IMR-90 (cell line): Measurements from ENCODE around the gene ECE2. TPM values are rescaled to one million over a fixed set of nuclear protein-coding genes. Genes with fewer than 3 reads are reported as not detected.

ENCODE experiments used
- ATAC-seq: fragments of 200-7000 bp; cut with Tn5 transposase; 2 replicates; pipeline ENCODE4 v1.9.1; 2020; ENCODE audit warnings: low read depth, mild to moderate bottlenecking, moderate library complexity
- BruUV-seq: library from RNA; stranded (reverse); fragments of 400-500 nt; replicated peaks from 2 replicates; lab custom pipeline; 2021; lab: Mats Ljungman, UMichigan
- CTCF ChIA-PET: fragments of 300-600 bp; formaldehyde crosslinking; extraction: SDS; loops from one replicate; lab custom pipeline; 2021; ENCODE audit warnings: antibody characterized with exemption; lab: Yijun Ruan, JAX
- POLR2A ChIA-PET: fragments of 300-600 bp; sonication (Branson Sonifier 250); formaldehyde crosslinking; loops from one replicate; lab custom pipeline; 2022; ENCODE audit warnings: antibody characterized with exemption; ENCODE audit not compliant: unreplicated experiment; lab: Charles Lee
- DNase-seq: peaks from one replicate; pipeline ENCODE4 v3.0.0; 2013
- H2AFZ ChIP-seq: replicated peaks from 2 replicates; pipeline ENCODE3; 2013; ENCODE audit warnings: low read length, mild to moderate bottlenecking; ENCODE audit not compliant: poor library complexity
- H2AK5ac ChIP-seq: 2 replicates; pipeline ENCODE4 v1.6.1; 2013; ENCODE audit warnings: low read depth, low read length, inconsistent platforms
- H2AK9ac ChIP-seq: replicated peaks from 2 replicates; pipeline ENCODE3; 2013; ENCODE audit warnings: mild to moderate bottlenecking, low read depth, low read length, moderate library complexity; ENCODE audit not compliant: poor library complexity
- H2BK120ac ChIP-seq: 2 replicates; pipeline ENCODE4 v1.6.1; 2013; ENCODE audit warnings: low read depth, low read length, inconsistent platforms
- H2BK15ac ChIP-seq: 3 replicates; pipeline ENCODE4 v1.6.1; 2013; ENCODE audit warnings: low read depth, low read length, inconsistent platforms
- H2BK20ac ChIP-seq: 2 replicates; pipeline ENCODE4 v1.6.1; 2013; ENCODE audit warnings: low read depth, mild to moderate bottlenecking, inconsistent platforms, low read length, moderate library complexity
- H2BK5ac ChIP-seq: 2 replicates; pipeline ENCODE4 v1.6.1; 2013; ENCODE audit warnings: mild to moderate bottlenecking, low read depth, low read length, inconsistent platforms; ENCODE audit not compliant: poor library complexity, severe bottlenecking
- H3K14ac ChIP-seq: replicated peaks from 2 replicates; pipeline ENCODE4 v1.6.1; 2013; ENCODE audit warnings: low read depth, low read length, inconsistent platforms
- H3K18ac ChIP-seq: 2 replicates; pipeline ENCODE4 v1.6.1; 2013; ENCODE audit warnings: low read depth, low read length, control low read depth
- H3K23ac ChIP-seq: 2 replicates; pipeline ENCODE4 v1.6.1; 2013; ENCODE audit warnings: low read depth, low read length, inconsistent platforms
- H3K27ac ChIP-seq: 2 replicates; pipeline ENCODE4 v1.5.1; 2013; ENCODE audit warnings: mild to moderate bottlenecking, control low read depth, low read length; ENCODE audit not compliant: insufficient read depth
- H3K27me3 ChIP-seq: 2 replicates; pipeline ENCODE4 v1.6.1; 2013; ENCODE audit warnings: low read length; ENCODE audit not compliant: control insufficient read depth, insufficient read depth
- H3K36me3 ChIP-seq: 2 replicates; pipeline ENCODE4 v1.6.1; 2013; ENCODE audit warnings: low read length, mixed read lengths; ENCODE audit not compliant: control insufficient read depth, insufficient read depth
- H3K4ac ChIP-seq: 2 replicates; pipeline ENCODE4 v1.6.1; 2013; ENCODE audit warnings: low read depth, low read length, inconsistent platforms
- H3K4me1 ChIP-seq: 2 replicates; pipeline ENCODE4 v1.6.1; 2013; ENCODE audit warnings: low read length, mixed read lengths; ENCODE audit not compliant: control insufficient read depth, insufficient read depth
- H3K4me2 ChIP-seq: 2 replicates; pipeline ENCODE4 v1.6.1; 2013; ENCODE audit warnings: low read depth, mild to moderate bottlenecking, control low read depth, low read length, moderate library complexity
- H3K4me3 ChIP-seq: 2 replicates; pipeline ENCODE4 v1.5.1; 2013; ENCODE audit warnings: low read depth, mild to moderate bottlenecking, control low read depth, low read length, moderate library complexity; ENCODE audit not compliant: insufficient read depth
- H3K56ac ChIP-seq: 2 replicates; pipeline ENCODE4 v1.6.1; 2013; ENCODE audit warnings: low read length, inconsistent platforms; ENCODE audit not compliant: insufficient read depth; ENCODE audit errors: extremely low read depth
- H3K79me1 ChIP-seq, 2 experiments: 2 replicates each; pipeline ENCODE4 v1.6.1; 2013; ENCODE audit warnings: low read length in 2 of 2, inconsistent platforms in 1 of 2, low read depth in 1 of 2
- H3K9ac ChIP-seq: 2 replicates; pipeline ENCODE4 v1.6.1; 2013; ENCODE audit warnings: low read depth, low read length, control low read depth
- H3K9me1 ChIP-seq: 2 replicates; pipeline ENCODE4 v1.6.1; 2013; ENCODE audit warnings: low read length, inconsistent platforms; ENCODE audit not compliant: insufficient read depth
- H3K9me3 ChIP-seq: 2 replicates; pipeline ENCODE4 v1.6.1; 2013; ENCODE audit warnings: low read length; ENCODE audit not compliant: control insufficient read depth, insufficient read depth
- H4K20me1 ChIP-seq: 2 replicates; pipeline ENCODE4 v1.6.1; 2013; ENCODE audit warnings: low read length, inconsistent platforms; ENCODE audit not compliant: insufficient read depth
- H4K5ac ChIP-seq: 2 replicates; pipeline ENCODE4 v1.6.1; 2013; ENCODE audit warnings: mild to moderate bottlenecking, low read depth, low read length, control low read depth
- H4K8ac ChIP-seq, 2 experiments: 2 replicates each; pipeline ENCODE4 v1.6.1; 2013; ENCODE audit warnings: low read depth in 2 of 2, low read length in 2 of 2, control low read depth in 1 of 2, inconsistent platforms in 1 of 2
- H4K91ac ChIP-seq: 2 replicates; pipeline ENCODE4 v1.6.1; 2013; ENCODE audit warnings: low read depth, low read length, inconsistent platforms; ENCODE audit not compliant: insufficient read depth
- BHLHE40 ChIP-seq: fragments of 150-350 bp; IDR thresholded peaks from 2 replicates; pipeline ENCODE4 v1.6.1; 2016; ENCODE audit warnings: mild to moderate bottlenecking, low read depth, low read length
- CEBPB ChIP-seq: IDR thresholded peaks from 2 replicates; pipeline ENCODE4 v1.6.1; 2012; ENCODE audit warnings: low read depth, low read length, improper control_type of control experiment
- CHD1 ChIP-seq: IDR thresholded peaks from 2 replicates; pipeline ENCODE4 v1.6.1; 2012; ENCODE audit warnings: low read depth, low read length, improper control_type of control experiment
- ELK1 ChIP-seq: fragments of 150-350 bp; IDR thresholded peaks from 2 replicates; pipeline ENCODE4 v1.6.1; 2016; ENCODE audit warnings: low read depth, mild to moderate bottlenecking, low read length, moderate library complexity, borderline replicate concordance
- FOS ChIP-seq: fragments of 150-350 bp; IDR thresholded peaks from 2 replicates; pipeline ENCODE4 v1.6.1; 2016; ENCODE audit warnings: low read depth, low read length
- MAFK ChIP-seq: IDR thresholded peaks from 2 replicates; pipeline ENCODE4 v1.6.1; 2012; ENCODE audit warnings: low read depth, low read length, improper control_type of control experiment
- MAZ ChIP-seq: IDR thresholded peaks from 2 replicates; pipeline ENCODE4 v1.6.1; 2012; ENCODE audit warnings: low read depth, mild to moderate bottlenecking, low read length, improper control_type of control experiment, moderate library complexity, borderline replicate concordance
- MXI1 ChIP-seq: IDR thresholded peaks from 2 replicates; pipeline ENCODE4 v1.6.1; 2012; ENCODE audit warnings: low read depth, mild to moderate bottlenecking, low read length, moderate library complexity, borderline replicate concordance
- NFE2L2 ChIP-seq: fragments of 150-350 bp; IDR thresholded peaks from 2 replicates; pipeline ENCODE4 v1.6.1; 2016; ENCODE audit warnings: low read depth, mild to moderate bottlenecking, low read length
- POLR2A ChIP-seq: IDR thresholded peaks from 2 replicates; pipeline ENCODE4 v1.6.1; 2012; ENCODE audit warnings: mild to moderate bottlenecking, low read depth, low read length
- RAD21 ChIP-seq: IDR thresholded peaks from 2 replicates; pipeline ENCODE4 v1.6.1; 2012; ENCODE audit warnings: low read length, improper control_type of control experiment
- RCOR1 ChIP-seq: IDR thresholded peaks from 2 replicates; pipeline ENCODE4 v1.6.1; 2012; ENCODE audit warnings: mild to moderate bottlenecking, low read length, improper control_type of control experiment; ENCODE audit not compliant: insufficient replicate concordance
- RFX5 ChIP-seq: IDR thresholded peaks from 2 replicates; pipeline ENCODE4 v1.8.0; 2012; ENCODE audit warnings: low read depth, mild to moderate bottlenecking, low read length, moderate library complexity
- SMC3 ChIP-seq: fragments of 150-350 bp; IDR thresholded peaks from 2 replicates; pipeline ENCODE4 v1.6.1; 2016; ENCODE audit warnings: low read depth, mild to moderate bottlenecking, antibody characterized with exemption, low read length, moderate library complexity
- USF2 ChIP-seq: fragments of 150-350 bp; IDR thresholded peaks from 2 replicates; pipeline ENCODE4 v1.6.1; 2017; ENCODE audit warnings: mild to moderate bottlenecking, antibody characterized with exemption, low read length, low read depth
- WGBS, 2 experiments: methylation state at CpG; one replicate each; pipeline versions ENCODE4 v1.1.5 to v1.1.7; 2013; ENCODE audit warnings: missing lambda C conversion rate in 2 of 2; ENCODE audit not compliant: insufficient read length in 1 of 2; ENCODE audit errors: extremely low coverage in 2 of 2; 5-methylcytosine and 5-hydroxymethylcytosine counted together
- dilution Hi-C: fragments of 300-500 bp; cut with HindIII; formaldehyde crosslinking; loops from one replicate; pipeline ENCODE4 v1.14.3; 2018; ENCODE audit warnings: low sequenced_read_pairs; ENCODE audit not compliant: unreplicated experiment
- in situ Hi-C: fragments of 300-500 bp; cut with MboI; formaldehyde crosslinking; loops from 3 replicates; pipeline ENCODE4 v1.14.3; 2019; ENCODE audit warnings: low sequenced_read_pairs, inconsistent platforms, mixed read lengths
- intact Hi-C: fragments of 100-400 bp; cut with micrococcal nuclease; formaldehyde crosslinking; loops from 2 replicates; pipeline ENCODE4 v1.10.0; 2022
- polyA plus RNA-seq, 3 experiments: library from polyadenylated mRNA; depleted of rRNA; stranded (reverse); fragments of >200 nt; gene quantifications; 2 replicates each; pipeline ENCODE4 v1.2.3, GENCODE V29; 2012; ENCODE audit warnings: low replicate concordance in 1 of 3
- total RNA-seq: library from RNA; depleted of rRNA; stranded (reverse); fragments of >200 nt; gene quantifications from 2 replicates; pipeline ENCODE4 v1.2.3, GENCODE V29; 2012
- TF ChIP-seq, protein P1 (sequence below): conservative IDR thresholded peaks from 2 replicates; pipeline ENCODE4 v1.5.1; 2012; ENCODE audit warnings: mild to moderate bottlenecking, low read depth, low read length, improper control_type of control experiment

ECE2 gene
- total and polyA plus RNA-seq, 2 of the 4 experiments (the other 2 are of a cell fraction) = not detected

DNA sequence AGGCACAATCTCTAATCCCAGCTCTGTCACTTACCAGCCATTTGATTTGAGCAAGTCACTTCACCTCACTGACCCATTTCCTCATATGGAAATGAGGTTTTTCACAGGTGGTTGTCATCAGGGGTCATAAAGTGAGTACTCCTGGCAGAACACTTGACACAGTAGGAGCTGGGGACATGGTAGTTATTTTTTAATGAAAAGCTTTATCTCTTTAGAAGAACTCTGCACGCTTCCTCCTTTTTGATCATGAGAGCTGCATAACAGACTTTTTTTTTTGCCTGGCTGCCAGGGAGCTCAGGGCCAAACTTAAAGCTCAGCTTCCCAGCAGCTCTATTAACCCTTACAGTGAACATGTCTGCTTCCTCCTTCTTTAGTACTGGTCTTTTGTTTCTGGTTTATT is 38.0 kb upstream of the ECE2 start:
- Histone ChIP-seq H3K27ac (no peak overlapping the region), H2BK15ac (no peak overlapping the region), H3K79me1 (no peaks in the 10 kb centered on the region), H3K4me1 (no peaks in the 10 kb centered on the region), H2BK5ac (no peak overlapping the region), H3K23ac (no peak overlapping the region), H3K9me3 (no peaks in the 10 kb centered on the region), H3K36me3 (peaks cover 8% of the 10 kb centered on the region), H3K56ac (no peak overlapping the region), H4K20me1 (peaks cover 13% of the 10 kb centered on the region), H2AFZ (no peak overlapping the region), H3K27me3 (peaks cover 18% of the 10 kb centered on the region), H2AK9ac (no peak overlapping the region), H3K4ac (no peak overlapping the region), H3K14ac (no peak overlapping the region), H4K91ac (no peak overlapping the region), H3K9me1 (0 out of 2 replicates have a peak, but pooled peaks cover 2% of the 10 kb centered on the region), H2BK20ac (no peak overlapping the region), H3K18ac (no peak overlapping the region), H3K4me2 (no peak overlapping the region), H3K4me3 (no peak overlapping the region), H2BK120ac (no peak overlapping the region), H2AK5ac (no peak overlapping the region), H3K9ac (no peak overlapping the region), H4K5ac (no peak overlapping the region), H4K8ac (no peak overlapping the region)
- ChIA-PET POLR2A (interaction anchor here (0.6 kb wide), 1 partner anchor 10 kb away, joined by 4 read pairs; no protein-coding TSS in a partner anchor), CTCF (interaction anchor here (3.1 kb wide), 1 partner anchor 10 kb away, joined by 10 read pairs; no protein-coding TSS in a partner anchor)
- DNase-seq (no peak), ATAC-seq (no peak)
- in situ Hi-C loops = no loop called here
- TF ChIP-seq MXI1 (no peak), CHD1 (no peak), RFX5 (no peak), RAD21 (no peak), ELK1 (no peak), SMC3 (no peak), NFE2L2 (no peak), MAZ (no peak), MAFK (no peak), BHLHE40 (no peak), CEBPB (no peak), RCOR1 (no peak), USF2 (no peak), POLR2A (no peak), FOS (no peak)
- TF ChIP-seq, protein P1, sequence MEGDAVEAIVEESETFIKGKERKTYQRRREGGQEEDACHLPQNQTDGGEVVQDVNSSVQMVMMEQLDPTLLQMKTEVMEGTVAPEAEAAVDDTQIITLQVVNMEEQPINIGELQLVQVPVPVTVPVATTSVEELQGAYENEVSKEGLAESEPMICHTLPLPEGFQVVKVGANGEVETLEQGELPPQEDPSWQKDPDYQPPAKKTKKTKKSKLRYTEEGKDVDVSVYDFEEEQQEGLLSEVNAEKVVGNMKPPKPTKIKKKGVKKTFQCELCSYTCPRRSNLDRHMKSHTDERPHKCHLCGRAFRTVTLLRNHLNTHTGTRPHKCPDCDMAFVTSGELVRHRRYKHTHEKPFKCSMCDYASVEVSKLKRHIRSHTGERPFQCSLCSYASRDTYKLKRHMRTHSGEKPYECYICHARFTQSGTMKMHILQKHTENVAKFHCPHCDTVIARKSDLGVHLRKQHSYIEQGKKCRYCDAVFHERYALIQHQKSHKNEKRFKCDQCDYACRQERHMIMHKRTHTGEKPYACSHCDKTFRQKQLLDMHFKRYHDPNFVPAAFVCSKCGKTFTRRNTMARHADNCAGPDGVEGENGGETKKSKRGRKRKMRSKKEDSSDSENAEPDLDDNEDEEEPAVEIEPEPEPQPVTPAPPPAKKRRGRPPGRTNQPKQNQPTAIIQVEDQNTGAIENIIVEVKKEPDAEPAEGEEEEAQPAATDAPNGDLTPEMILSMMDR = no peak
- no TSS peak for BruUV-seq
- intact Hi-C loops = no loop called here
- no CpG with 5 or more reads among the region's 1 CpG for WGBS, 2 experiments
- dilution Hi-C loops = no loop called here
